NK-92 (cell line): ENCODE results near the gene HECW1.
"Not testable (repeated sequence)": the region's sequence is repeated elsewhere in the genome, so short reads cannot be mapped to it uniquely, and the experiment has no call there.

Experiments
- DNase-seq: peaks from one replicate; lab custom pipeline; 2025; ENCODE audit not compliant: unreplicated experiment; lab: John Stamatoyannopoulos, UW

HECW1 gene

GRCh38 chr7:43111630-43112458 lies 603 bp upstream of the HECW1 start:
- no peak for DNase-seq

- DNase-seq: no peak
Measured at GRCh38 chr7:43112941-43113621, 634 bp downstream of the HECW1 start.

- DNase-seq: no peak
Measured at GRCh38 chr7:43113622-43114457, 1.4 kb downstream of the HECW1 start.

GRCh38 chr7:43114458-43114780 lies 2.0 kb downstream of the HECW1 start:
- DNase-seq: no peak

GRCh38 chr7:43116451-43116850 lies 4.0 kb downstream of the HECW1 start:
- no peak for DNase-seq

GRCh38 chr7:43117095-43117494 lies 4.6 kb downstream of the HECW1 start:
- no peak for DNase-seq

GRCh38 chr7:43117861-43118260 lies 5.4 kb downstream of the HECW1 start:
- DNase-seq: no peak

GRCh38 chr7:43118313-43118712 lies 5.9 kb downstream of the HECW1 start:
- DNase-seq: no peak

- DNase-seq: no peak
Measured at GRCh38 chr7:43119371-43120075, 7.1 kb downstream of the HECW1 start.

- no peak for DNase-seq
Measured at GRCh38 chr7:43121973-43122372, 9.5 kb downstream of the HECW1 start.

GRCh38 chr7:43123457-43123856 lies 11.0 kb downstream of the HECW1 start:
- DNase-seq: no peak

- no peak for DNase-seq
Measured at GRCh38 chr7:43124388-43124787, 11.9 kb downstream of the HECW1 start.

- no peak for DNase-seq
Measured at GRCh38 chr7:43130347-43130746, 17.9 kb downstream of the HECW1 start.

GRCh38 chr7:43135129-43135528 lies 22.7 kb downstream of the HECW1 start:
- DNase-seq: no peak

GRCh38 chr7:43136064-43136463 lies 23.6 kb downstream of the HECW1 start:
- no peak for DNase-seq

- not testable (repeated sequence) for DNase-seq
Measured at GRCh38 chr7:43137121-43137744, 24.8 kb downstream of the HECW1 start.

- DNase-seq: no peak
Measured at GRCh38 chr7:43137811-43138210, 25.4 kb downstream of the HECW1 start.

GRCh38 chr7:43138710-43139109 lies 26.3 kb downstream of the HECW1 start:
- no peak for DNase-seq

GRCh38 chr7:43139137-43139536 lies 26.7 kb downstream of the HECW1 start:
- DNase-seq: no peak

- DNase-seq: no peak
Measured at GRCh38 chr7:43140186-43140585, 27.7 kb downstream of the HECW1 start.

GRCh38 chr7:43141091-43141490 lies 28.6 kb downstream of the HECW1 start:
- no peak for DNase-seq
